Neural crest cell (in vitro differentiated cells): Measurements from ENCODE around the gene TBC1D17. TPM values are rescaled to one million over a fixed set of nuclear protein-coding genes. Genes with fewer than 3 reads are reported as not detected.
A peak's percentile ranks its signal among the peaks of the same experiment; 100 is the strongest.

ENCODE experiments used
- DNase-seq: peaks from one replicate; pipeline ENCODE4 v3.0.0; 2021; ENCODE audit warnings: low read depth, mixed read lengths, low spot score
- H3K27ac Mint-ChIP-seq: one replicate; pipeline ENCODE4 v1.8.0; 2021; ENCODE audit warnings: mild to moderate bottlenecking, mixed read lengths; ENCODE audit not compliant: unreplicated experiment
- H3K27me3 Mint-ChIP-seq: 2 replicates; pipeline ENCODE4 v1.8.0; 2021; ENCODE audit warnings: low read depth, mild to moderate bottlenecking, mixed read lengths
- H3K36me3 Mint-ChIP-seq: 2 replicates; pipeline ENCODE4 v1.8.0; 2021; ENCODE audit warnings: low read depth, mild to moderate bottlenecking, mixed read lengths
- H3K4me1 Mint-ChIP-seq: 2 replicates; pipeline ENCODE4 v1.8.0; 2021; ENCODE audit warnings: mixed read lengths
- H3K4me3 Mint-ChIP-seq: one replicate; pipeline ENCODE4 v1.8.0; 2021; ENCODE audit warnings: mild to moderate bottlenecking, mixed read lengths
- H3K9me3 Mint-ChIP-seq: 2 replicates; pipeline ENCODE4 v1.8.0; 2021; ENCODE audit warnings: mixed read lengths
- total RNA-seq: library from RNA; stranded (reverse); gene quantifications from 2 replicates; pipeline ENCODE4 v1.2.1, GENCODE V29; 2021
- TF ChIP-seq, protein P1 (sequence below): fragments of 200-600 bp; sonication (generic); conservative IDR thresholded peaks from 2 replicates; pipeline ENCODE4 v1.5.0; 2021; ENCODE audit warnings: antibody characterized with exemption, mild to moderate bottlenecking

TBC1D17 gene
- total RNA-seq, 1 donor from 2014 or later, result 30.5 TPM

DNA sequence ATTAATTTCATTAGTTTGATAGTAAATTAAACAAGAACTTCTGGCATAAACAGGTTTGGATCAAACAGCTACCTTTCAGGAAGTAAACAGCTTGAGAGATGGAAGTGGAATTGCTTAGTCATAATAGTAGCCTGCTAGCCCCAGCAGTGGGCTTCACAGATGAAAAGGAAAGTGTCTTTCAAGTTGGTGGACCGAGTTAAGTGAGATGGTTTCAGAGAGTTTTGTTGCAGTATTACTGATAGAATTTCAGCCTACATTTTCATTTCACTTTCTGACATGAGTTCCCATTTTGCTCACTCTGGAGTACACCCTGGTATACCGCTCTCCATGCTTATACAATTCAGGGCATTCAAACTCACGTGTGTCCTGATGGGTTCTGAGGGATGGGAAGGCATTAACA lies 28.6 kb upstream of the TBC1D17 start:
- no peak overlapping the region for H3K27ac Mint-ChIP-seq
- DNase-seq, result no peak
- H3K4me1 Mint-ChIP-seq, result peaks cover 26% of the 10 kb centered on the region
- TF ChIP-seq, protein P1, sequence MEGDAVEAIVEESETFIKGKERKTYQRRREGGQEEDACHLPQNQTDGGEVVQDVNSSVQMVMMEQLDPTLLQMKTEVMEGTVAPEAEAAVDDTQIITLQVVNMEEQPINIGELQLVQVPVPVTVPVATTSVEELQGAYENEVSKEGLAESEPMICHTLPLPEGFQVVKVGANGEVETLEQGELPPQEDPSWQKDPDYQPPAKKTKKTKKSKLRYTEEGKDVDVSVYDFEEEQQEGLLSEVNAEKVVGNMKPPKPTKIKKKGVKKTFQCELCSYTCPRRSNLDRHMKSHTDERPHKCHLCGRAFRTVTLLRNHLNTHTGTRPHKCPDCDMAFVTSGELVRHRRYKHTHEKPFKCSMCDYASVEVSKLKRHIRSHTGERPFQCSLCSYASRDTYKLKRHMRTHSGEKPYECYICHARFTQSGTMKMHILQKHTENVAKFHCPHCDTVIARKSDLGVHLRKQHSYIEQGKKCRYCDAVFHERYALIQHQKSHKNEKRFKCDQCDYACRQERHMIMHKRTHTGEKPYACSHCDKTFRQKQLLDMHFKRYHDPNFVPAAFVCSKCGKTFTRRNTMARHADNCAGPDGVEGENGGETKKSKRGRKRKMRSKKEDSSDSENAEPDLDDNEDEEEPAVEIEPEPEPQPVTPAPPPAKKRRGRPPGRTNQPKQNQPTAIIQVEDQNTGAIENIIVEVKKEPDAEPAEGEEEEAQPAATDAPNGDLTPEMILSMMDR, result no peak
- peak overlapping the region; percentile 67 for H3K4me3 Mint-ChIP-seq
- H3K27me3 Mint-ChIP-seq, result peaks cover 14% of the 10 kb centered on the region
- peaks cover 4% of the 10 kb centered on the region for H3K9me3 Mint-ChIP-seq
- H3K36me3 Mint-ChIP-seq, result peaks cover 26% of the 10 kb centered on the region

DNA sequence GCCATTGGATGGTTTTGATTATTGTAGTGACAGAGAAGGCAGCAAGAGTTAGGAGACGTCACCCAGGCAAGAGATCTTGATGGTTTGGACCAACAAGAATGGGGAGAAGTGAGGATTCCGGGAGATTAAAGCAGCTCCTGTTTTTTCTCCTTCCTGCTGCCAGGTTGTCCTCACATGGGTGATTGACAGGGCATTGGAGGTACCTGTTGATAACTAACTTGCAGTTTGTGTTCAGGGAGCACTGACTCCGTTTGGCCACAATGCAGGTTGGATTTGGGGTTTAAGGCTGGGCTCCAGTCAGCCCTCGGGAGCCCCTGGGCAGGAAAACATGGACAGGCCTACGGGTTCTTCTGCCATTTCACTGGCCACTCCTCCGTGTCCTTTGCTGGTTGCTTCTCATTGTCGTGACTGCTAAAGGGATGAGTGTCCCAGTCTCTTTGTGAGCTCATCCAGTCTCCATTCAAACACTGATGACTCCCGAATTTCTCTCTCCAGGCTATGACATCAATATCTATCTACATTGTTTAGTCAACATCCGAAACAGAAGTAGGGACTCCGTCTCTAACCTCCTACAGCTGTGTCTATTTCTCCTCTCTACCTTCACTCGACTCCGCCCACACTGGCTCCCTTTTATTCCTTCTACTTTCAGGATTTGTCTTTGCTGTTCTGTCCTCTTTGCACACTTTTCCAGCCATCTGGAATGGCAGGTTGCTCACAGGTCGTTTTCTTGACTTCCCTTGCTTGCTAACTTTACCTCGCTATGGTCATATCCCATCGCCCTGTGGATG lies 27.9 kb upstream of the TBC1D17 start:
- peak overlapping the region; percentile 95 for H3K4me3 Mint-ChIP-seq
- TF ChIP-seq, protein P1, result no peak

DNA sequence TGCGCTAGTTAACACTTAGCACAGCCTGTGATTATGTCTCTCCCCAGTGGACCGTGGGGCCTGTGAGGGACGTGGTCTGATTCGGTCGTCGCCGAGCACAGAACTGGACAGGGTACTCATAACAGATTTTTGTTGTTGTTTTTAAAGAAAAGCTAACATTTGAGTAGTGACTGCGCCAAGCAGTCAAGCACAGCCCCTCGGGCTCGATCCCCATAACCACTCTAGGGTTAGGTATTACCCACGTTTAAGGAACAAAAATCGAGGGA lies 27.3 kb upstream of the TBC1D17 start:
- peak overlapping the region; percentile 95 for H3K4me3 Mint-ChIP-seq
- TF ChIP-seq, protein P1, result no peak
- no peak overlapping the region for H3K27ac Mint-ChIP-seq
- H3K27me3 Mint-ChIP-seq, result peaks cover 14% of the 10 kb centered on the region
- DNase-seq, result no peak
- peaks cover 26% of the 10 kb centered on the region for H3K36me3 Mint-ChIP-seq
- H3K9me3 Mint-ChIP-seq, result peaks cover 4% of the 10 kb centered on the region
- peaks cover 26% of the 10 kb centered on the region for H3K4me1 Mint-ChIP-seq

More for the DNA sequence above, 27.9 kb upstream of the TBC1D17 start:
- no peak for DNase-seq
- Mint-ChIP-seq H3K9me3 (peaks cover 4% of the 10 kb centered on the region), H3K36me3 (peaks cover 26% of the 10 kb centered on the region), H3K27me3 (peaks cover 14% of the 10 kb centered on the region), H3K27ac (no peak overlapping the region), H3K4me1 (peaks cover 26% of the 10 kb centered on the region)

DNA sequence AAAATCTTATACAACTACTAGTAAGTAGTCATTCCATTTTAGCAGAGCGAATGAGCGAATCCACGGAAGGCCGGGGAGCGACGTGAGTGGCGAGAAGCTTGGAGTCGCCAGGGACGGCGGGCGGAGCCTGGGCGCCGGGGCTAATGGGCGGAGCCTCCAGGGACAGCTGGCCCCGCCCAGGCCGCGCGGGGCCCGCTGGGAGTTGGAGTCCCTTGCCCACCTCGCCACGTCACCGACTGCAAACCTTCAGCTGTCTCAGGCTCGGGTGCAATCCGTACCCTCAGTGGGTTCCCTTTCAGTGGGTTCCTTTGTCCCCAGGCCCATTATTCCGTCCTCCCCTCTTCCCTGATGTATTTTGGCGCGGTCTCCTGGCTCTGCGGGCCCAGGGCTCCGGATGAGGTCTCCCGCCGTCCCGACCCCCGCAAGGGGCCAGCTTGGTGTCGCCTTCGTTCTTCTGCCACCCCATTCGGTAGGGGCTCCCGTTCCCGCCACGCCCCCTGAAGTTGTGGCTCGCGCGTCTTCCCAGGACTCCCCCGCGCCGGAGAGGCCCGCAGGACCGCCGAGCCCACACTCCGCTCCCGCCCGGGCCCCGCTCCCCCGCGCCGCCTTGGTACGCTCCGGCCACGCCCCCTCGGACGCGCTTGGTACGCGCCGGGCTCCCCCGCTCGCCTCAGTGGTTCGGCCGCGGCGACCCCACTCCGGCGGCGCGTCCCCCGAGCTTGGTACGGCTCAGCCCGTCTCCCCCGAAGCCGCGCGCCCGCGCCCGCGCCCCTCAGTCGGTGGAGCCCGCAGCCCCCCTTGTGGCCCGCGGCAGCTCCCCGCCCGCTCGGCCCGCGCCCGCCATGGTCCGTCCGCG lies 26.8 kb upstream of the TBC1D17 start, which contains the start of gene PTOV1:
TSS of gene PTOV1 (plus strand) at position 673 of the 856 bp plus-strand sequence.
- TF ChIP-seq, protein P1, result no peak
- H3K4me3 Mint-ChIP-seq, result peak within 1 kb of the TSS; percentile 95
- peaks cover 26% of the 10 kb centered on the region for H3K36me3 Mint-ChIP-seq

DNA sequence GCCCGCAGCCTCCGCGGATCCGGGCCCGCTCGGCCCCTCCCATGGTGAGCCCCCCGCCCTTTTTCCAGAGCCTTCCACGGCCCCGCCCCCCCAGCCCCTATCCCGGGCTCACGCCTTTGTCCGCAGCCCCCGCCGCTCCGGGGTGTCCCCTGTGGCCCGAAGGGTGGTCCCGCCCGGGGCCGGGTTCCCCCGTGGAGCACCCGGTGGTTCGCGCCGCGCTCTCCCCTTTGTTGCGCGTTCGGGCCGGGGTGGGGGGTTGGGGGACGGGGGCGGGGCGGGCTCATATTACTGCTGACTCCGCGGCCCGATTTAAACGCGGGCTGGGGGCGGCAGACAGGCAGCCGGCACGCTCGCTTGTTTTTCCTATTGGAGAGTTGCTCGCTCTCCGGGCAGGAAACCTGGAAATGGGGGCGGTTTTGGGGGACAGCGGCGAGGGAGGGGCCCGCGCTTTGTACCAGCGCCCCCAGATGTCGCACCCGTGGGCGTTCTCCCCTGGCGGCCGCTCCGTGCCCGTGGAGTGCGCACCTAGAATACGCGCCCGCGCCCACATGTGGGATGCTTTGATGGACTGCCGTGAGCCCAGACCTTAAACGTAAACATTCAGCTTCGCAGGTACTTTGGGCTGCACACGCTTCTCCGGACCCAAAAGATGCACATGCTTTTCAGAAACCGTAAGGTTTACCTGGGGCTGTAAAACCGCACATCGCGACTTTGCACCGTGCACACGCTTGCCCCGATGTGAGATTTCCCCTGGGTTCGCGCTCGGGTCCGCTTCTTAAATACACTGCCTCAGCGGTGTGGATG lies 25.8 kb upstream of the TBC1D17 start:
- no peak for DNase-seq
- Mint-ChIP-seq H3K27me3 (peaks cover 21% of the 10 kb centered on the region), H3K4me3 (peak overlapping the region; percentile 93), H3K27ac (no peak overlapping the region), H3K9me3 (peaks cover 4% of the 10 kb centered on the region), H3K36me3 (peaks cover 24% of the 10 kb centered on the region), H3K4me1 (peaks cover 26% of the 10 kb centered on the region)
- TF ChIP-seq, protein P1, result no peak

More for the DNA sequence above, 26.8 kb upstream of the TBC1D17 start, which contains the start of gene PTOV1:
- peaks cover 20% of the 10 kb centered on the region for H3K27me3 Mint-ChIP-seq
- peak; percentile 96 for DNase-seq
- peaks cover 26% of the 10 kb centered on the region for H3K4me1 Mint-ChIP-seq
- peaks cover 4% of the 10 kb centered on the region for H3K9me3 Mint-ChIP-seq
- H3K27ac Mint-ChIP-seq, result peak within 1 kb of the TSS; percentile 99
